Activated CD4-positive, alpha-beta T cell treated with anti-CD3 and anti-CD28 coated beads for 4 hours (primary cell): ENCODE data around the gene FAM114A1.
"Not testable (repeated sequence)": the region's sequence is repeated elsewhere in the genome, so short reads cannot be mapped to it uniquely, and the experiment has no call there.

Experiments
- DNase-seq, 2 donors: peaks; one replicate each; pipeline ENCODE4 v3.0.0-alpha.2; 2020

Gene FAM114A1

DNA sequence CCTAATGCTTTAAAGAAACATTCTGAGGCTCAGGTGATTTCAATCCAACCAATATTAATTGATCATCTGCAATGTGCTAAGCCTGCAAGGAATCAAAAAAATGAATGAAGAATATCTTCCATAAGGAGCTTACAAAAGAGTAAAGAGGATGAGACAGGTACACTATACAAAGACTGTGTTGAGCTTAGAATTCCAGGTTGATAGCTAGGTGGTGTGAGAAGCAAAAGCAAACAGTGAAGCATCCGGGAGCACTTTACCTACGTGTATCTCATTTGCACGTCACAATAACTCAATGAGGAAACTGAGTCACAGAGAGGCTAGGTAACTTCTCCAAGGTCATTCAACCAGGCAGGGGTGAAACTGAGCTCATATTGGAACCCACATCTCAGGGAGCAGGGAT is 37.1 kb downstream of the FAM114A1 start:
- DNase-seq, result no peak

DNA sequence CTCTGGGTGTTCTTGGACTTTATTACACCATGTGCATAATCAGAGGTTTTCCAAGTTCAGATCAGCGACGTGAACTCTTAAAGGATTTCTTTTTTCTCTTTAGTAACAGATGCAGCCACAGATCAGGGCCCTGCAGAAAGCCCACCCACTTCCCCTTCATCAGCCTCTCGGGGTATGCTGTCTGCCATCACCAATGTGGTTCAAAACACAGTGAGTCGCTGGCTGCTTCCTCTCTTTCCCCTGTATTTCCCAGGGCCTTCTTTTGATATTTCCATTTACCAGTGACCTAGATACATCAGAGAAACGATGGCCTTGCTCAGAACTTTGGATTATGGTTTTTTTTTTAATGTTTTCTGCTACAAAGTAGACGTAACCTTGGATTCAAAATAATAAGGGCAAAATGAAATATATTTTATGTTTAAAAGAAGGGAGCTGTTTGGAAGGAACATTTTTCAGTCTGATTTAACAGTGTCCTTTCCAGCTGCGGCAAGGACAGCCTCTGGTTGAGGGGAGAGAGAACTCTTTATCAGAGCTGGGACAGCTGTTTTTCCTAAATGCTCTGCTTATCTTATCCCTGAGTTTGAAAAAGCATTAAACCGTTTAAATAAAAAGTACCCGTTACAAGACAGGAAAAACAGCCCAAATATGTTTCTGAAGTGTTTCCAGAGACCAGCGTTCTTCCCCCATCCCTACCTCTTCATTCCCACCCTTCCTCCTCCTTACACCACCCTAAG is 38.2 kb downstream of the FAM114A1 start:
- DNase-seq, result no peak

DNA sequence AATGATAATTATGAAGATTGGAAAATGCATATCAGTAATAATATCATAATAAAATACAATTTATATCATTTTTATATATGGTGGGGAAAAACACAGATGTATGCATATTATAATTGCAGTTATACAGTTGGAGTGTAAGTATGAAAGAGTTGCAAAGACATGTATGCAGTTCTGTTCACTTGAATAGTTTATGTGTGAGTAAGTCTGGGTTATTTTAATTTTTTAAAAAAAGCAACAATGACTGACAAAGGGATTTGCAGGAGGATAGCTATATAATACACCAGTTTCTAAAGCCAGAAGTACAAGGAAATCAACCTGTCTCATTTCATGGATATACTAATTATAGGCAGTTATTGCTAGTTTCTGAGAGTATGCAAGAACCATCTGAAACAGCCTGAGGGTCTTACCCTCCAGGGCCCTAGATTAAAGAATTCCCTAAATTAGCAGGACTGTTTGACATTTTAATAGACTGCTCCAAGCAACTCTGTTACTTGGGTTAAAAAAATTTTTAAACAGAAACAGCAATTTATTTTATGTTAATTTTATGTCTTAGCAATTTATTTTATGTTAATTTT is 40.2 kb downstream of the FAM114A1 start:
- DNase-seq, result no peak

DNA sequence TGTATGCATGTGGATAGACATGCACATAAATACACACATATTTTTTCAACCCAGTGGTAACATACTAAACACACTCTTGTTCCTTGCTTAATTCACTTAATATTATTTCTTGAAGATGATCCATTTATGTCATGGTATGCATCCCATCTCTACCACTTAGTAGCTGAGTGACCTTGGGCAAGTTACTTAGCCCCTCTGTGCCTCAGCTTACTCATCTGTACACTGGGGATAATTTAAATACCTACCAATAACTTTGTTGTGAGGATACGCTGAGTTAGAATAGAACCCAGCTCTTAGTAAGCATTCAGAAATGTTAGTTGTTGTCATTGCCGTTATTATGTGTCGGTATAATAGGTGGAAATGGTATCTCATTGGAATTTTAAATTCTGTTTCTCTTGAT is 41.4 kb downstream of the FAM114A1 start:
- DNase-seq, result no peak

DNA sequence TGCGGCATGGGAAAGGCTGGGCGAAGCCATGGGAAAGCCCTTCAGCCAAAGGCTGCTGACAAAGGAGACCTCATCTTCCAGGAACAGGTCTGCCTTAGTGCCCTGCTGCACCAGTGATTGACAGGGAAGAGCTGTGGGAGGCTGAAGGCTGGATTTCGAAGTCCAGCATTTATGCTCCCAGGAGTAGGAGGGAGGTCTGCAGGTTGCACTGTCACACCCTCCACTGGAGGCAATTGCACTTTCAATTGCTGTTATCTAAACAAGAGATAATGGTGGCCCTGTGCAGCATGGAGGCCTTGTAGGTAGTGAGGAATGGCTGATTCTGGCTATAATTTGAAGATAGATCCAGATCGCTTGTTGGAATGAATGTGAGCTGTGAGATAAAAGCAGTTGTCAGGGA is 43.7 kb downstream of the FAM114A1 start:
- DNase-seq, result no peak

DNA sequence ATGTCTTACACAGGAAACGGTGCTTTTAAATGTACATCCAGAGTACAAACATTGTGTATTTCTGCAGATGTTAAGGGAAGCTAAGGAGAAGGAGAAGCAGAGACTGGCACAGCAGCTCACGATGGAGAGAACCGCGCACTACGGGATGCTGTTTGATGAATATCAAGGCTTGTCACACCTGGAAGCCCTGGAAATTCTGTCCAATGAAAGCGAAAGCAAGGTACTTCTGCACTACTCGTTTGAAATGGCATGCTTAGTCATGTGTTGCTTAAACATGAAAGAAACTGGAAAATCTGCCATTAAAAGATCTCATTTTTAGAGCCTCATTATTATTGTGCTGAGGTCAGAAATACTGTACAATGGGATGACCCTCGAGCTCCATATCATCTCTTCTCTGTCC is 47.2 kb downstream of the FAM114A1 start:
- DNase-seq, result peak in 1 of 2 donors; percentile 6

DNA sequence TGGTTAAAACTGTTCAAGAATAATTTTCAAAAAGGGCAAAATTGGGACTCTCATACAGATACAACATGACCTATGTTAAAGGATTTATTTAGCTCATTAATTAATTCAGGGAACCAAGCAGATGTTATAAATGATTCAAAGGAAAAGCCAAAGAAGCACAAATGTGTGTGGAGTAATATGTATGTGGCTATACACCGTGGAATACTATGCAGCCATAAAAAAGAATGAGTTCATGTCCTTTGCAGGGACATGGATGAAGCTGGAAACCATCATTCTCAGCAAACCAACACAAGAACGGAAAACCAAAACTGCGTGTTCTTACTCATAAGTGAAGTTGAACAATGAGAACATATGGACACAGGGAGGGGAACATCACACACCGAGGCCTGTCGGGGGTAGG is 48.7 kb downstream of the FAM114A1 start:
- not testable (repeated sequence) for DNase-seq

DNA sequence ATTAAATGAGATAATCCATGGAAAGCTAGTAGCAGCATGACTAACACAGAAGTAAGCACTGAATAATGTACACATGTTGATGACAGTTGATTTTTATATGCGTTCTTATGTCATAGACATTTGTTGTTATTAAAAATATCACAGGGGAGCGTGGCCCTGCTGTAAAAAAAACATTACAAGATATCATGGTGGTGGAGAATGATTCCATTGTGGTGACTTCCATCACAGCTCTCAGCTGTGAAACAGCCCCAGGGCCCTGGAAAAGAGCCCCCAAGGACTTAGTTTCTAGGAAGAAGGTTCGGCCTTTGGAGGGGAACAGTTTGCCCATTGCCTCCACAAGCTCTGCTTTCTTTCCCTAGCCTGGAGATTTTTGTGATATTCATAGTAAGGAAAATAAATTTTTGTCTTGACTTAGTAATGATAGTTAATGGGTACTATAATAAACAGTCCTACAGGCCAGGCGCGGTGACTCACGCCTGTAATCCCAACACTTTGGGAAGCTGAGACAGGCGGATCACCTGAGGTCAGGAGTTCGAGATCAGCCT is 49.9 kb downstream of the FAM114A1 start:
- no peak for DNase-seq

DNA sequence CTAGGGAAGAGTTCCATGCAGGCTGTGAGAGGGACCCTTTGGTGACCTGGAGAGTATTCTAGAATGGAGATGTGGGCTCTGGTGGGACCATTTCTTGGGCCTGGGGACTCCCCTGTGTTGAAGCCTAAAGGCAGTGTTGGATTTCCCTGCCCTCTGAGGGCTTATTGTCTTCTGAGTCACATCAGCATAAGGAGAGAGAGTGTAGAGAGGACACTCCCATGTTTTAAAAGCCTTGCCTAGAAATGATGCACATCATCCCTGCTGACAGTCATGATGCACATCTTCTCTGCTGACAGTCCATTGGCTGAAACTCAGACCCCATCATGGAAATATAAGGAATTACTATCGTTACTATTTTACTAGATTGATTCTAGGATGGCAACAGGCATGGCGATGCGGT is 51.9 kb downstream of the FAM114A1 start:
- no peak for DNase-seq

DNA sequence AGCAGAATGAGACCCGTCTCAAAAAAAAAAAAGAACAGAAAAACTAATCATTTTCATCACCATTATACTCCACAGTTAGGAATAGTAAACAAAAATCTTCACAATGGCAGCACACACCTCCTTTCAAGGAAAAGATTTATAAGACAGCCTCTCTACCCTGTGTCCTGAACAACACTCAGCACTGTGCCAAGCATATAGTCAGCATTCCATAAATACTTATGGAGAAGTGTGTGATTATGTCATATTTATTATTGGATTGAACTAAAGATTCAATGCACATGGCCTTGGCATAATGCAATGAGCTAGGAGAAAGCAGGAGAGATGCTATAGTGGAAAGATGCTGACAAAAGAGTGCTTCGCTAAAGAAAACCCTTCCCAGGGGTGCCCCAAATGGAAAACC is 52.6 kb downstream of the FAM114A1 start:
- DNase-seq, result no peak

DNA sequence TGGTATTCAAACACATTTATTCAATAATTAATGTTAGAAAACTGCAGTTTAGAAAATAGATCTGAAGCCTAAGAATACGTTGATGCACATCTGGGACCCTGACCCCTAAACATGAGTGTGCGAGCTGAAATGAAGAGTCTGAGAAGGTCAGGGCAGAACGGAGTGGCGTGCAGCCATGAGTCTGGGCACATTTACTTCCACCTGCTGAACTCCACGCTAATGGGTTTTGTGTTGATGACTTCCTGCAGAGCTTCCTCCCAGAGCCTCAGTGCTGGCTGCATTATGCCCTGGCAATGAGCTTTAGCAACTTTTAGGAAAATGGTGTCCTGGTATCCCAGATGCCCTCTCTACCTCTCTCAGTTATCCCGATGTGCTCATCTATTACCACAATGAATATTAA is 53.1 kb downstream of the FAM114A1 start:
- DNase-seq, result no peak

DNA sequence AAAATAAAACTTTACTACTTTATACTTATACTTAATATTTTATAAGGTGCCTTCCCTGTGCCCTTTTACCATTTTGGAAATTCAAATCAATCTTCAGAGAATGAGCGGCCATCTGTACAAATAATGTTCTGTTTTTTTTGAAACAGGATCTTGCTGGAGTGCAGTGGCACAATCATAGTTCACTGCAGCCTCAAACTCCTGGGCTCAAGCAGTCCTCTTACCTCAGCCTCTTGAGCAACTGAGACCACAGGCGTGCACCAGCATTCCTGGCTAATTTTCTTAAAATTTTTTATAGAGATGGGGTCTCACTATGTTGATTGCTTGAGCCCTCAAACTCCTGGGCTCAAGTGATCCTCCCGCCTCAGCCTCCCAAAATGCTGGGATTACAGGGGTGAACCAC is 53.5 kb downstream of the FAM114A1 start:
- DNase-seq, result no peak

DNA sequence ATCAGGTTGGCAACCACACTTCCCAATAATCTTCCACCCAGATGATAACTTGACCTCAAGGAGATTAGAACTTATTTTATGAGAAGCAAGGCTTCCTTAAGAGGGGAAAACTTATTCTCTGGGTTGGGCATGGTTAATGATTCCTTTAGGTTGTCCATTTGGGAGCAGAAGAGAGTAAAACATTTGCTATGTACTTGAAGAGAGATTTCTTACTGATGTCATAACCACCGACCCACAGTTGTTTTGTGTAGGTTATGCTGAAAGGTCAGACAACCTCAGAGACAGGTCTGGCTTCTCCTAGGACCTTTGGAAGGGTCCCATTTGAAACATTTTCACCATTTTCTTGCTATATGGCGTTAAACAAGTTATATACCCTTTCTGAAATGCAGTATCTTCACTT is 56.1 kb downstream of the FAM114A1 start:
- no peak for DNase-seq

DNA sequence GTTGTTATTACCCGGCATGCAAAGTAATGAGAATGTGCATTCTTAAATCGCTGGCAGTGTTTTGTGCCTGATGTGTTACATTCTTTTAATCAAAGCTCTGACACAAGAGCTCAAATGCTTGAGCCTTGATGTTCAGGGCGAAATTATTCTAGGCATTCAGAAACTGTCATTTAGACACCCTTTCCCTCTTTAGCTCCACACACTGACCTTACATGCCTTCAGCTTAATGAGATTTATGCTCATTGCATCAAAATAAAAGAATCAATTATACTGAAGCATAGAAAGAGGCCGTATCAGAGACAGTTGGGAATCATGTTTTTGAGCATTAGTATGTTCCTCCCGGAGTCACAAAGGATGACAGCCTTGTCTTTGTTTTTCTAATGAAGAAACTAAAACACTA is 56.7 kb downstream of the FAM114A1 start:
- no peak for DNase-seq

DNA sequence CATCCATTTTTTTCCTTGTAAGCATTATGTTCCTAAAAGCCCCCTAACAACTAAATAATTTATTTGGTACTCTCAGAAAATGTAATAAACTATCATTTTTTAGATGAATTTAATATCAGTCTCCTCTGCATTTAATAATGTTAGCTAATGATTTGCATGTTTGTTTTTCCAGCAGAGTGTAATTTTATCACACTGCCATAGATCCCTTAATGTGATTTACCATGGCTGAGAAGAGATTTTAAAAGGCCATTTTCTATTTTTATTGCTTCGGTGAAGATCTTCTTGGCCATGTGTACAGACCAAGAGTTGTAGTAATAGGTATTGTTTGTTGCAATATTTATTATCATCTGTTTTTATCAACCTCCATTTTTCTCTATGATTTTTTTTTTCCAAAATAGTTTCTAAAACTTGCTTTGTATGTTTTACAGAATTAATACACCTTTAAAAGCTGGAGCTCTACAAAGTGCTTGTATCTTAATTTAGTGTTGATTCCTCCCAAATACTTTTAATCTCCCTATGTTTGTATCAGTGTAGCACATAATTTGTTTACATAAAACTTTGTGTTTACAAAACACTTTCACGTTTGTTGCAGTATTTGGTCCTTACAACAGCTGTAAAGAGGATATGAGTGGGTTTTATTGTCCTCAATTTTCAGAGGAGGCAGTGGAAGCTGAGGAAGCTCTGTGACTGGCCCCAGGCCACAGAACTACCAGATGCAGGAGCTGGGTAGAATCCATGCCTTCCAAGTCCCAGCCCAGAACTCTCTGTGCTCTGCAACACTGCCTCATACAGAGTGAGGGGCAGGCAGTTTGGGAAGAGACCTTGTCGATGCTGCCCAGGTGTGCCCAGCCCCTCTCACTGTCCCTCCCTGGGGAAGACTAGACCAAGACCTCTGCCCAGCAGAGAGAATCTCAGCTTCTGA is 58.1 kb downstream of the FAM114A1 start:
- DNase-seq, result no peak

DNA sequence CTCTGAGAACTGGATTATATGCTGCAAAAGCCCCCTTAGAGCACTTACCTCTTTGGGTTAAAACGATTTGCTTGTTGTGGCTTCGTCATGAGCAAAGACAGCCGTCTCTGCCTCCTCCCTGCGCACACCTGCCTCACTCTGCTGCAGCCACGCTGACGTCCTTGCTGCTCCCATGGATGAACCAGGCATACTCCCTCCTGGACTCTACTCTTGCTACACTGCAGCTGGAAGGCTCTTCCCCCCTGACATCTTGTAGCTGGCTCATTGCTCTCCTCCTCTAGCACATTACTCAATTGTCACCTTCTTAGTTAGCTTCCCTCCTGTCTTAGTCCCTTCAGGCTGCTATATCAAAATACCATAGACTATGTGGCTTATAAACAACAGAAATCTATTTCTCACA is 59.3 kb downstream of the FAM114A1 start:
- no peak for DNase-seq

DNA sequence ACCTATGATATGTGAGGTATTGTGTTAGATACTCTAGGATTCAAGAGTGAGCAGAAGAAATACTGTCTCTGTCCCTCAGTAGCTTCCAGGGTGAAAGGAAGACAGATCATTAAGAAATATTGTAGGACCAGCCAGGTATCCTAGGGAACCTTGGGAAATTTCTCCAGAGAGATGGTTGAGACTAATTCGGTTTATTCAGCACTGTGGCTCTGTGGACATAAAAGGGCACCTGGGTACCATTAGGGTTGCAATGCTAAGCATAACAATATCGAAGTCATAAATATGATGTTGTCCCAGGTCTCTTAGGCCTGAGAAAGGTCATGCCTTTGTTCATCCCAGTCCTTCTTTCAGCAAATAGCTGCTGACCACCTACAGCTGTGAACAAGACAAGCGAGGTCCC is 61.0 kb downstream of the FAM114A1 start:
- DNase-seq, result no peak

DNA sequence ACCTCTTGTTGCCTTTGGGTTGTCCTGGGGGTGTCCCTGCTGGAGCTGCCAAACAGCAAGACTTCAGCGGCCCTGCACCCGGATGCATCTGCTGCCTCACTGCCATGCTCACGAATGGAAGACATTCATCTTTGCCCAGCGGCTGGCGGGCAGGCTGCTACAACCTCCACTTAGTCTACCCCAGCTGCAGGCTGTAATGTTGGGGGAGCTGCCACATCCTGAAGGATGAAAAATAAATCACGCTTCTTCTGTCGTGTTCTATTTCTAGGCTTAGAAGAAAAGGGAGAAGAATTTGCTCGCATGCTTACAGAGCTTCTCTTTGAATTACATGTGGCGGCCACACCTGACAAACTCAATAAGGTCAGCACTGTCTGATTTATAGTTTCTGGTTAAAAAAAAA is 61.4 kb downstream of the FAM114A1 start:
- DNase-seq, result no peak

DNA sequence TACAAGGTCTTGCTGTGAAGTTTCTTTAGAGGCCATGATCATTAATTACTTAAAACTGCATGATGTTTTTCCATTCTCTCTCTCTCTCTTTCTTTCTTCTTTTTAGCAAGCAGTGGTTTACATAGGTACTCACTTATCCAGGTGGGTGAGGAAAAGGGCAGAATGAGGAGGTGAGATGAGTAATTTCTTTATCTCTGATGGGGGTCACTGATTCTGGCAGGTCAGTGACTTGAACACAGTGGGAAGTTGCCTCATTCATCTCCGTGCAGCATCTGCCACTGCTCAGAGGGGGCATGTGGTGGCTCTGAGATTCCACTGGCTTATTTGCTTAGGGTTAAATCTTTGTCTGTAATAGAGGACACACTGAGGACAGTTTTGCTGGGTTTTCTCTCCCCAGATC is 62.6 kb downstream of the FAM114A1 start:
- DNase-seq, result no peak

DNA sequence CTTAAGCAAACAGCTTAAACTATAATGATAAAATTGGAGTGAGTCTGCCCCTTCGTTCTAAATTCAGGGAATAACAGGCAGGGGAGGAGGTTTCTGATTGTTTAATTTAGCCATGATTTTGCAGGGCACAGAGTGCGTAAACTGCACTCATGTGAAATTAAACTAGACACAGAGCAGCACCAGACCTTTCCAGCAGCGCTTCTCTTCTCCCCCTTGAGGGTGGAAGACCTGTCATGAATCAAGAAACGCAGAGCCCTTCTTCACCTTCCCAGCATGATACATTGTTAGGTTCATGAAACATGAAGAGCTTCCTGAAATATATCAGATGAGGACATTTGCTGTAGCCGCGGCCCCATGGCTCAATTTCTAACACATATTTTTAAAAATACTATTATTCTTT is 63.1 kb downstream of the FAM114A1 start:
- no peak for DNase-seq

DNA sequence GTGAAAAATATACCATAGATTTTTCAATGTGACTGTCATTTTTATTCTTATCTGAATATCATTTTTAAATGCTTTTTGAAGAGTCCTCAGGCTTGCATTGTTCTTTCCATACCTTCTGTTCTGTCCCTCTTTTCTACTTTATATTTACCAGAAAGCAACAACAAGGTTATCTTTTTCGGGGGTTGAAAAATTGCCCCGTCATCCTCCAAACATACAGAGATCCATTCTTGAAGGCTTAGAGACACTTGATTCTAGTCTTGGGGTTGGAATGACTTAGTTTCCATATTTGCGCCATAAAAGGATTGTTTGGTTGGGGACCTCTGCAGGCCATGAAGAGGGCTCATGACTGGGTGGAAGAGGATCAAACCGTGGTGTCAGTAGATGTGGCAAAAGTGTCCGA is 63.5 kb downstream of the FAM114A1 start:
- DNase-seq, result no peak

DNA sequence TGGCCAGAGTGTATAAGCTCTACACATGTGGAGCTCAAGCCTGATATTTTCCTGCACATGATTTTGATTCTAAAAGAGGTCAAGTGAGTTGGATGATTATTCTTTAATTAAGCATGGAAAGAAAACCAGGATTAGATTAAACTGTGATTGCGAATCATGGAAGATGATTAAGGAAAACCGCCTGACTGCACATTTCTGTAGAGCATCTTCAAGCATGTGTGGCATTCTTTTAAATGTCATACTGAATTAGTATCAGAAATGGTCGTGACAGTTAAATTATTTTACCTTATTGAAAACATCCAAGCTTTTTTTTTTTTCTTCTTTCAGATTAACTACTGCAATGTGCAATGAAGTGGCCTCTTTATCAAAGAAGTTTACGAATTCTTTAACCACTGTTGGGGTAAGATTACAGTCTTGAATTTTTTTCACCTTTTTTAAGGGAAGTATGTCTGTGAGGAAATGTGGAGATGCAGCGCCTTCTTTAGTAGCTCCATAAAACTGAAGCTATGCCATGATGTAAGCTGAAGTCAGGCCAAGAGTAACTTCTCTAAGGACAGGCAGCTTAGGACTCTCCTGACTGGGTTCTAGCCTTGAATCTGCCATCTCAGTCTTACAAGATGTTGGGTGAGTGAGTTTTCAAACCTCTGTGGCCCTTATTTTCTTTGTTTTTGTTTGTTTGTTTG is 67.9 kb downstream of the FAM114A1 start:
- no peak for DNase-seq

DNA sequence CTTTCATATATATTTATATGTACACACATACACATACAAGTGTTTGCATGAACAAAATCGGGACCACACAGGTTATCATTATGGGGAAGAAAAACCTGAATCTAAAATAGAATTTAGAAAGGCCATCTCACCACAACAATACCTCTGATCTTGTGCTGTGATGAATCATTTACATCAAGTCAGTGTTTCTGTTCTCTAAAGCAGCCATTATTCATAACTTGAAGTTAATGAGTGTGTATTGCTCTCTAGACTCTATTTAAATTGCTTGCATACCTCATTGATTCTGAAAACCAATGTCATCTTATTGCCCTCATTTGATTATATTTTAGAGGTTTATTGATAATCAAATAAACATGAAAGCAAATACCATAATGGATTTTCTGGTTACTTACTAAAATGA is 71.6 kb downstream of the FAM114A1 start:
- DNase-seq, result no peak
